ENCODE results near the gene FFAR2. TPM values are rescaled to one million over a fixed set of nuclear protein-coding genes. Genes with fewer than 3 reads are reported as not detected.

FFAR2 gene
- 1 to 10 TPM in 2 of 9 donors, under 1 TPM in 6, not detected in 1; 0.12 to 3.4 (median 0.40) TPM for total RNA-seq
- polyA plus RNA-seq = under 1 TPM in 1 of 2 donors, not detected in 1; 0.15 TPM
- long read RNA-seq, donor 1, partial matches to known transcripts = 0 of 1 reads
- long read RNA-seq, donor 1, other reads (novel, unspliced or antisense) = 0 of 1 reads
- long read RNA-seq, donor 2 = 0 reads
- long read RNA-seq, donor 3, partial matches to known transcripts = 0 of 1 reads
- long read RNA-seq, donor 3, other reads (novel, unspliced or antisense) = 0 of 1 reads

- ATAC-seq (no peak), DNase-seq (no peak)
- intact Hi-C loops (cut with DNase I) = no loop called here
- TF ChIP-seq, protein P1, sequence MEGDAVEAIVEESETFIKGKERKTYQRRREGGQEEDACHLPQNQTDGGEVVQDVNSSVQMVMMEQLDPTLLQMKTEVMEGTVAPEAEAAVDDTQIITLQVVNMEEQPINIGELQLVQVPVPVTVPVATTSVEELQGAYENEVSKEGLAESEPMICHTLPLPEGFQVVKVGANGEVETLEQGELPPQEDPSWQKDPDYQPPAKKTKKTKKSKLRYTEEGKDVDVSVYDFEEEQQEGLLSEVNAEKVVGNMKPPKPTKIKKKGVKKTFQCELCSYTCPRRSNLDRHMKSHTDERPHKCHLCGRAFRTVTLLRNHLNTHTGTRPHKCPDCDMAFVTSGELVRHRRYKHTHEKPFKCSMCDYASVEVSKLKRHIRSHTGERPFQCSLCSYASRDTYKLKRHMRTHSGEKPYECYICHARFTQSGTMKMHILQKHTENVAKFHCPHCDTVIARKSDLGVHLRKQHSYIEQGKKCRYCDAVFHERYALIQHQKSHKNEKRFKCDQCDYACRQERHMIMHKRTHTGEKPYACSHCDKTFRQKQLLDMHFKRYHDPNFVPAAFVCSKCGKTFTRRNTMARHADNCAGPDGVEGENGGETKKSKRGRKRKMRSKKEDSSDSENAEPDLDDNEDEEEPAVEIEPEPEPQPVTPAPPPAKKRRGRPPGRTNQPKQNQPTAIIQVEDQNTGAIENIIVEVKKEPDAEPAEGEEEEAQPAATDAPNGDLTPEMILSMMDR (IDR thresholded peaks at IDR 0.05) = no peak
- TF ChIP-seq POLR2A (IDR thresholded peaks at IDR 0.05) = no peak
- 84 to 88% (median 86%) methylated on average over 12 of the region's 12 CpGs for WGBS, 4 donors
- Histone ChIP-seq H3K27me3 (peaks cover 0 to 3% (median 0%) of the 10 kb centered on the region in 9 donors), H3K9me3 (no peaks in the 10 kb centered on the region), H3K36me3 (no peaks in the 10 kb centered on the region), H3K27ac (peak within 1 kb of the TSS in 2 of 12 donors; percentile 40 to 77), H3K4me1 (peaks cover 0 to 70% (median 3%) of the 10 kb centered on the region in 12 donors), H3K4me3 (peak within 1 kb of the TSS in 1 of 12 donors; percentile 33)
Observed at GRCh38 chr19:35447606-35448469, at the start of gene FFAR2. Gene FFAR2 (plus strand): TSS chr19:35448257. CDS start chr19:35449715, 1,458 bp downstream.

DNA sequence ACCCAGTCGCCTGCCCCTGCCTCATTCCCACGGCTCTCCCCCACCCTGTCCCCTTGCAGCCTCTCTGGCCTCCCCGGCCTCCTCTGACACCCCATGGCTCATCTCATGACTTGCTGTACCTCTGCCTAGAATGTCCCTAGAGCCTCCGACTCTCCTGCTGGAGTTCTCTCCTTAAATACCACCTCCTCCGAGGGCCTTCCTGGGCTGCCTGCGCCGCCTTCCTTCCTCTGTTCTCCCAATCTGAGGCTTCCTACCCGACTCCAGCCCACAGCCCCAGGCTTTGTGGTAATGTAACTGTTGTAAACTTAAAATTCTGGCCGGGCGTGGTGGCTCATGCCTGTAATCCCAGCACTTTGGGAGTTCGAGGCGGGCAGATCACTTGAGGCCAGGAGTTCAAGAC is 49.5 kb upstream of the FFAR2 start:
- Histone ChIP-seq H3K27ac (peak overlapping the region in 1 of 12 donors; percentile 42), H3K9me3 (no peaks in the 10 kb centered on the region), H3K4me3 (no peak overlapping the region), H3K36me3 (no peaks in the 10 kb centered on the region), H3K4me1 (peaks cover 0 to 18% (median 1%) of the 10 kb centered on the region in 12 donors), H3K27me3 (no peaks in the 10 kb centered on the region)
- intact Hi-C loops (cut with DNase I) = no loop called here
- no peak for ATAC-seq
- TF ChIP-seq, protein P1 (IDR thresholded peaks at IDR 0.05) = no peak
- TF ChIP-seq POLR2A (IDR thresholded peaks at IDR 0.05) = no peak
- no peak for DNase-seq
- 88 to 94% (median 90%) methylated on average over 12 of the region's 12 CpGs for WGBS, 4 donors

- WGBS, 4 donors = 37 to 50% (median 45%) methylated on average over 4 of the region's 4 CpGs
- intact Hi-C loops (cut with DNase I) = no loop called here
- H3K27me3 ChIP-seq = no peaks in the 10 kb centered on the region
- H3K4me1 ChIP-seq = peaks cover 0 to 18% (median 1%) of the 10 kb centered on the region in 12 donors
- peak overlapping the region in 1 of 12 donors; percentile 42 for H3K27ac ChIP-seq
- no peaks in the 10 kb centered on the region for H3K36me3 ChIP-seq
- H3K9me3 ChIP-seq = no peaks in the 10 kb centered on the region
- ATAC-seq = peak in 1 of 4 donors; percentile 52
- DNase-seq = no peak
- H3K4me3 ChIP-seq = no peak overlapping the region
- TF ChIP-seq, protein P1 (IDR thresholded peaks at IDR 0.05) = no peak
- no peak for TF ChIP-seq POLR2A (IDR thresholded peaks at IDR 0.05)
Observed at GRCh38 chr19:35399231-35399630, 48.8 kb upstream of the FFAR2 start.
